ENCODE measurements around the gene MEGF11. TPM values are rescaled to one million over a fixed set of nuclear protein-coding genes. Genes with fewer than 3 reads are reported as not detected.

MEGF11 gene
- total RNA-seq, 3 donors from 2014 or later (not counting 1 experiment from before 2014, with no cell fraction given) = not detected

GRCh38 chr15:65913631-65914199 is 339.8 kb downstream of the MEGF11 start:
- Mint-ChIP-seq H3K27ac (no peak overlapping the region), H3K36me3 (no peaks in the 10 kb centered on the region), H3K9me3 (no peaks in the 10 kb centered on the region)

DNA sequence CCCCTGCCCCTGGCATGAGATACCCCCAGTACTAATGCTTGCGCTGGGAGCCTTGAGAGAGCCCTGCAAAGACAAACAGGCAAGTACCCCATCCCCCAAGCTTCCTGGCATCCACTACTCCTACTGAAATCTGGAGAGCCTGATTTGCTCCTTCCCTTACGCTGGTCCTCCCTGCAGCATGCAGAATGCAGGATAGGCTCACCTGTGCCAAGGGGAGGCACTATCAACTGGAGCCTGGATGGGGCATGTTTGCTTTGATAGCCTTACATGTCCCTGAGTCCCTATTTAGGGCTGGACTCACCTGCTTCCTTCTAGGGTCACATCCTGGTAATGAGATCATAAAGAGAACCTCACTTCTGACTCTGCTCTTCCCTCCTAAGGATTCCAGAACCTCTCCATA is 341.3 kb downstream of the MEGF11 start:
- Mint-ChIP-seq H3K27ac (no peak overlapping the region), H3K4me3 (no peak overlapping the region), H3K36me3 (no peaks in the 10 kb centered on the region), H3K9me3 (no peaks in the 10 kb centered on the region), H3K4me1 (peaks cover 0 to 7% of the 10 kb centered on the region in 2 donors), H3K27me3 (ENCODE audit: low read depth in 2 of 2) (no peaks in the 10 kb centered on the region)
- Histone ChIP-seq H3K4me3 (ENCODE audit: low read length) (no peak overlapping the region), H3K27me3 (ENCODE audit: control insufficient read depth, insufficient read depth, low read length) (no peaks in the 10 kb centered on the region), H3K36me3 (ENCODE audit: control insufficient read depth, insufficient read depth, low read length) (no peaks in the 10 kb centered on the region), H3K4me1 (ENCODE audit: control insufficient read depth, insufficient read depth, low read length) (peaks cover 16% of the 10 kb centered on the region), H3K27ac (ENCODE audit: low read length) (no peak overlapping the region), H3K9me3 (ENCODE audit: control insufficient read depth, insufficient read depth, low read length) (no peaks in the 10 kb centered on the region)
- TF ChIP-seq CTCF (IDR thresholded peaks at IDR 0.05) = no peak
- WGBS (ENCODE audit: insufficient coverage) = 100% methylated on average over 2 of the region's 2 CpGs
- DNase-seq = no peak
- intact Hi-C loops (cut with micrococcal nuclease) = no loop called here
- ATAC-seq = no peak

More at GRCh38 chr15:65913631-65914199, 339.8 kb downstream of the MEGF11 start:
- intact Hi-C loops (cut with micrococcal nuclease) = no loop called here
- Histone ChIP-seq H3K4me3 (ENCODE audit: low read length) (no peak overlapping the region), H3K9me3 (ENCODE audit: control insufficient read depth, insufficient read depth, low read length) (no peaks in the 10 kb centered on the region), H3K4me1 (ENCODE audit: control insufficient read depth, insufficient read depth, low read length) (peaks cover 18% of the 10 kb centered on the region), H3K27me3 (ENCODE audit: control insufficient read depth, insufficient read depth, low read length) (no peaks in the 10 kb centered on the region), H3K36me3 (ENCODE audit: control insufficient read depth, insufficient read depth, low read length) (no peaks in the 10 kb centered on the region), H3K27ac (ENCODE audit: low read length) (no peak overlapping the region)
- Mint-ChIP-seq H3K4me3 (no peak overlapping the region), H3K4me1 (peaks cover 0 to 12% of the 10 kb centered on the region in 2 donors), H3K27me3 (ENCODE audit: low read depth in 2 of 2) (no peaks in the 10 kb centered on the region)
- 95% methylated on average over 12 of the region's 13 CpGs for WGBS (ENCODE audit: insufficient coverage)
- no peak for DNase-seq
- ATAC-seq = no peak
- no peak for TF ChIP-seq CTCF (IDR thresholded peaks at IDR 0.05)

- no peaks in the 10 kb centered on the region for H3K9me3 ChIP-seq (ENCODE audit: control insufficient read depth, insufficient read depth, low read length)
- Mint-ChIP-seq H3K27ac (no peak overlapping the region), H3K4me3 (no peak overlapping the region), H3K36me3 (no peaks in the 10 kb centered on the region), H3K4me1 (no peaks in the 10 kb centered on the region), H3K27me3 (ENCODE audit: low read depth in 2 of 2) (no peaks in the 10 kb centered on the region), H3K9me3 (no peaks in the 10 kb centered on the region)
- intact Hi-C loops (cut with micrococcal nuclease) = no loop called here
- WGBS (ENCODE audit: insufficient coverage) = 99% methylated on average over 4 of the region's 4 CpGs
- H3K27ac ChIP-seq (ENCODE audit: low read length) = no peak overlapping the region
- DNase-seq (no peak), ATAC-seq (no peak)
- no peak overlapping the region for H3K4me3 ChIP-seq (ENCODE audit: low read length)
- H3K36me3 ChIP-seq (ENCODE audit: control insufficient read depth, insufficient read depth, low read length) = peaks cover 7% of the 10 kb centered on the region
- no peak for TF ChIP-seq CTCF (IDR thresholded peaks at IDR 0.05)
- H3K4me1 ChIP-seq (ENCODE audit: control insufficient read depth, insufficient read depth, low read length) = peaks cover under 1% of the 10 kb centered on the region
- H3K27me3 ChIP-seq (ENCODE audit: control insufficient read depth, insufficient read depth, low read length) = no peaks in the 10 kb centered on the region
Measured at GRCh38 chr15:65910341-65910740, 343.2 kb downstream of the MEGF11 start.

DNA sequence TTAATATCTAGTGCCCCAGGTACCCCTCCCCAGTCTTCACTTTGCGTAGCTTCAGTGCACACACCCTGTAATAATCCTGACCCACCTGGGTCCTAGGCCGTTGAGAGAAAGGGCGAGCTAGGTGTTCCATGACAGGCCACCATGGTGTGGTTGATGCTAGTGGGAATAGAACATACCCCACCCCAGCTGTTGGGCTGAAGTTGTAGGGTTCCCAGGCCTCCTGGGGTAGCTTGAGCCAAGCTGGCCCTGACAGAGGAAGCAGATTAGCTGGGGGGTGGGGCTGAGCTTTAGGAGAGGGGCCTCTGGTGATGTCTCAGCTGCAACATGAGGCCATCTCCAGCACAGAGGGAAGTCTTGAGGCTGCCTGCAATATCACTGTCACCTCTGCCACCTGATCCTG is 343.7 kb downstream of the MEGF11 start:
- Mint-ChIP-seq H3K36me3 (no peaks in the 10 kb centered on the region), H3K9me3 (no peaks in the 10 kb centered on the region), H3K27ac (no peak overlapping the region), H3K4me3 (no peak overlapping the region), H3K4me1 (no peaks in the 10 kb centered on the region), H3K27me3 (ENCODE audit: low read depth in 2 of 2) (no peaks in the 10 kb centered on the region)
- H3K9me3 ChIP-seq (ENCODE audit: control insufficient read depth, insufficient read depth, low read length) = no peaks in the 10 kb centered on the region
- H3K4me1 ChIP-seq (ENCODE audit: control insufficient read depth, insufficient read depth, low read length) = no peaks in the 10 kb centered on the region
- no peak overlapping the region for H3K4me3 ChIP-seq (ENCODE audit: low read length)
- no peak for TF ChIP-seq CTCF (IDR thresholded peaks at IDR 0.05)
- no CpG with 5 or more reads among the region's 3 CpGs for WGBS (ENCODE audit: insufficient coverage)
- no peaks in the 10 kb centered on the region for H3K27me3 ChIP-seq (ENCODE audit: control insufficient read depth, insufficient read depth, low read length)
- H3K27ac ChIP-seq (ENCODE audit: low read length) = no peak overlapping the region
- intact Hi-C loops (cut with micrococcal nuclease) = no loop called here
- no peak for DNase-seq
- peaks cover 7% of the 10 kb centered on the region for H3K36me3 ChIP-seq (ENCODE audit: control insufficient read depth, insufficient read depth, low read length)
- ATAC-seq = no peak
